IMR-90 (cell line): ENCODE data around the gene OR2W1. TPM values are rescaled to one million over a fixed set of nuclear protein-coding genes. Genes with fewer than 3 reads are reported as not detected.

Experiments
- ATAC-seq: fragments of 200-7000 bp; cut with Tn5 transposase; 2 replicates; pipeline ENCODE4 v1.9.1; 2020; ENCODE audit warnings: low read depth, mild to moderate bottlenecking, moderate library complexity
- BruUV-seq: library from RNA; stranded (reverse); fragments of 400-500 nt; replicated peaks from 2 replicates; lab custom pipeline; 2021; lab: Mats Ljungman, UMichigan
- CTCF ChIA-PET: fragments of 300-600 bp; formaldehyde crosslinking; extraction: SDS; loops from one replicate; lab custom pipeline; 2021; ENCODE audit warnings: antibody characterized with exemption; lab: Yijun Ruan, JAX
- POLR2A ChIA-PET: fragments of 300-600 bp; sonication (Branson Sonifier 250); formaldehyde crosslinking; loops from one replicate; lab custom pipeline; 2022; ENCODE audit warnings: antibody characterized with exemption; ENCODE audit not compliant: unreplicated experiment; lab: Charles Lee
- DNase-seq: peaks from one replicate; pipeline ENCODE4 v3.0.0; 2013
- H2AFZ ChIP-seq: replicated peaks from 2 replicates; pipeline ENCODE3; 2013; ENCODE audit warnings: low read length, mild to moderate bottlenecking; ENCODE audit not compliant: poor library complexity
- H2AK5ac ChIP-seq: 2 replicates; pipeline ENCODE4 v1.6.1; 2013; ENCODE audit warnings: low read depth, low read length, inconsistent platforms
- H2AK9ac ChIP-seq: replicated peaks from 2 replicates; pipeline ENCODE3; 2013; ENCODE audit warnings: mild to moderate bottlenecking, low read depth, low read length, moderate library complexity; ENCODE audit not compliant: poor library complexity
- H2BK120ac ChIP-seq: 2 replicates; pipeline ENCODE4 v1.6.1; 2013; ENCODE audit warnings: low read depth, low read length, inconsistent platforms
- H2BK15ac ChIP-seq: 3 replicates; pipeline ENCODE4 v1.6.1; 2013; ENCODE audit warnings: low read depth, low read length, inconsistent platforms
- H2BK20ac ChIP-seq: 2 replicates; pipeline ENCODE4 v1.6.1; 2013; ENCODE audit warnings: low read depth, mild to moderate bottlenecking, inconsistent platforms, low read length, moderate library complexity
- H2BK5ac ChIP-seq: 2 replicates; pipeline ENCODE4 v1.6.1; 2013; ENCODE audit warnings: mild to moderate bottlenecking, low read depth, low read length, inconsistent platforms; ENCODE audit not compliant: poor library complexity, severe bottlenecking
- H3K14ac ChIP-seq: replicated peaks from 2 replicates; pipeline ENCODE4 v1.6.1; 2013; ENCODE audit warnings: low read depth, low read length, inconsistent platforms
- H3K18ac ChIP-seq: 2 replicates; pipeline ENCODE4 v1.6.1; 2013; ENCODE audit warnings: low read depth, low read length, control low read depth
- H3K23ac ChIP-seq: 2 replicates; pipeline ENCODE4 v1.6.1; 2013; ENCODE audit warnings: low read depth, low read length, inconsistent platforms
- H3K27ac ChIP-seq: 2 replicates; pipeline ENCODE4 v1.5.1; 2013; ENCODE audit warnings: mild to moderate bottlenecking, control low read depth, low read length; ENCODE audit not compliant: insufficient read depth
- H3K27me3 ChIP-seq: 2 replicates; pipeline ENCODE4 v1.6.1; 2013; ENCODE audit warnings: low read length; ENCODE audit not compliant: control insufficient read depth, insufficient read depth
- H3K36me3 ChIP-seq: 2 replicates; pipeline ENCODE4 v1.6.1; 2013; ENCODE audit warnings: low read length, mixed read lengths; ENCODE audit not compliant: control insufficient read depth, insufficient read depth
- H3K4ac ChIP-seq: 2 replicates; pipeline ENCODE4 v1.6.1; 2013; ENCODE audit warnings: low read depth, low read length, inconsistent platforms
- H3K4me1 ChIP-seq: 2 replicates; pipeline ENCODE4 v1.6.1; 2013; ENCODE audit warnings: low read length, mixed read lengths; ENCODE audit not compliant: control insufficient read depth, insufficient read depth
- H3K4me2 ChIP-seq: 2 replicates; pipeline ENCODE4 v1.6.1; 2013; ENCODE audit warnings: low read depth, mild to moderate bottlenecking, control low read depth, low read length, moderate library complexity
- H3K4me3 ChIP-seq: 2 replicates; pipeline ENCODE4 v1.5.1; 2013; ENCODE audit warnings: low read depth, mild to moderate bottlenecking, control low read depth, low read length, moderate library complexity; ENCODE audit not compliant: insufficient read depth
- H3K56ac ChIP-seq: 2 replicates; pipeline ENCODE4 v1.6.1; 2013; ENCODE audit warnings: low read length, inconsistent platforms; ENCODE audit not compliant: insufficient read depth; ENCODE audit errors: extremely low read depth
- H3K79me1 ChIP-seq, 2 experiments: 2 replicates each; pipeline ENCODE4 v1.6.1; 2013; ENCODE audit warnings: low read length in 2 of 2, inconsistent platforms in 1 of 2, low read depth in 1 of 2
- H3K9ac ChIP-seq: 2 replicates; pipeline ENCODE4 v1.6.1; 2013; ENCODE audit warnings: low read depth, low read length, control low read depth
- H3K9me1 ChIP-seq: 2 replicates; pipeline ENCODE4 v1.6.1; 2013; ENCODE audit warnings: low read length, inconsistent platforms; ENCODE audit not compliant: insufficient read depth
- H3K9me3 ChIP-seq: 2 replicates; pipeline ENCODE4 v1.6.1; 2013; ENCODE audit warnings: low read length; ENCODE audit not compliant: control insufficient read depth, insufficient read depth
- H4K20me1 ChIP-seq: 2 replicates; pipeline ENCODE4 v1.6.1; 2013; ENCODE audit warnings: low read length, inconsistent platforms; ENCODE audit not compliant: insufficient read depth
- H4K5ac ChIP-seq: 2 replicates; pipeline ENCODE4 v1.6.1; 2013; ENCODE audit warnings: mild to moderate bottlenecking, low read depth, low read length, control low read depth
- H4K8ac ChIP-seq, 2 experiments: 2 replicates each; pipeline ENCODE4 v1.6.1; 2013; ENCODE audit warnings: low read depth in 2 of 2, low read length in 2 of 2, control low read depth in 1 of 2, inconsistent platforms in 1 of 2
- H4K91ac ChIP-seq: 2 replicates; pipeline ENCODE4 v1.6.1; 2013; ENCODE audit warnings: low read depth, low read length, inconsistent platforms; ENCODE audit not compliant: insufficient read depth
- BHLHE40 ChIP-seq: fragments of 150-350 bp; IDR thresholded peaks from 2 replicates; pipeline ENCODE4 v1.6.1; 2016; ENCODE audit warnings: mild to moderate bottlenecking, low read depth, low read length
- CEBPB ChIP-seq: IDR thresholded peaks from 2 replicates; pipeline ENCODE4 v1.6.1; 2012; ENCODE audit warnings: low read depth, low read length, improper control_type of control experiment
- CHD1 ChIP-seq: IDR thresholded peaks from 2 replicates; pipeline ENCODE4 v1.6.1; 2012; ENCODE audit warnings: low read depth, low read length, improper control_type of control experiment
- CTCF ChIP-seq: conservative IDR thresholded peaks from 2 replicates; pipeline ENCODE4 v1.5.1; 2012; ENCODE audit warnings: mild to moderate bottlenecking, low read depth, low read length, improper control_type of control experiment
- ELK1 ChIP-seq: fragments of 150-350 bp; IDR thresholded peaks from 2 replicates; pipeline ENCODE4 v1.6.1; 2016; ENCODE audit warnings: low read depth, mild to moderate bottlenecking, low read length, moderate library complexity, borderline replicate concordance
- FOS ChIP-seq: fragments of 150-350 bp; IDR thresholded peaks from 2 replicates; pipeline ENCODE4 v1.6.1; 2016; ENCODE audit warnings: low read depth, low read length
- MAFK ChIP-seq: IDR thresholded peaks from 2 replicates; pipeline ENCODE4 v1.6.1; 2012; ENCODE audit warnings: low read depth, low read length, improper control_type of control experiment
- MAZ ChIP-seq: IDR thresholded peaks from 2 replicates; pipeline ENCODE4 v1.6.1; 2012; ENCODE audit warnings: low read depth, mild to moderate bottlenecking, low read length, improper control_type of control experiment, moderate library complexity, borderline replicate concordance
- MXI1 ChIP-seq: IDR thresholded peaks from 2 replicates; pipeline ENCODE4 v1.6.1; 2012; ENCODE audit warnings: low read depth, mild to moderate bottlenecking, low read length, moderate library complexity, borderline replicate concordance
- NFE2L2 ChIP-seq: fragments of 150-350 bp; IDR thresholded peaks from 2 replicates; pipeline ENCODE4 v1.6.1; 2016; ENCODE audit warnings: low read depth, mild to moderate bottlenecking, low read length
- POLR2A ChIP-seq: IDR thresholded peaks from 2 replicates; pipeline ENCODE4 v1.6.1; 2012; ENCODE audit warnings: mild to moderate bottlenecking, low read depth, low read length
- RAD21 ChIP-seq: IDR thresholded peaks from 2 replicates; pipeline ENCODE4 v1.6.1; 2012; ENCODE audit warnings: low read length, improper control_type of control experiment
- RCOR1 ChIP-seq: IDR thresholded peaks from 2 replicates; pipeline ENCODE4 v1.6.1; 2012; ENCODE audit warnings: mild to moderate bottlenecking, low read length, improper control_type of control experiment; ENCODE audit not compliant: insufficient replicate concordance
- RFX5 ChIP-seq: IDR thresholded peaks from 2 replicates; pipeline ENCODE4 v1.8.0; 2012; ENCODE audit warnings: low read depth, mild to moderate bottlenecking, low read length, moderate library complexity
- SMC3 ChIP-seq: fragments of 150-350 bp; IDR thresholded peaks from 2 replicates; pipeline ENCODE4 v1.6.1; 2016; ENCODE audit warnings: low read depth, mild to moderate bottlenecking, antibody characterized with exemption, low read length, moderate library complexity
- USF2 ChIP-seq: fragments of 150-350 bp; IDR thresholded peaks from 2 replicates; pipeline ENCODE4 v1.6.1; 2017; ENCODE audit warnings: mild to moderate bottlenecking, antibody characterized with exemption, low read length, low read depth
- WGBS, 2 experiments: methylation state at CpG; one replicate each; pipeline versions ENCODE4 v1.1.5 to v1.1.7; 2013; ENCODE audit warnings: missing lambda C conversion rate in 2 of 2; ENCODE audit not compliant: insufficient read length in 1 of 2; ENCODE audit errors: extremely low coverage in 2 of 2; 5-methylcytosine and 5-hydroxymethylcytosine counted together
- dilution Hi-C: fragments of 300-500 bp; cut with HindIII; formaldehyde crosslinking; loops from one replicate; pipeline ENCODE4 v1.14.3; 2018; ENCODE audit warnings: low sequenced_read_pairs; ENCODE audit not compliant: unreplicated experiment
- in situ Hi-C: fragments of 300-500 bp; cut with MboI; formaldehyde crosslinking; loops from 3 replicates; pipeline ENCODE4 v1.14.3; 2019; ENCODE audit warnings: low sequenced_read_pairs, inconsistent platforms, mixed read lengths
- intact Hi-C: fragments of 100-400 bp; cut with micrococcal nuclease; formaldehyde crosslinking; loops from 2 replicates; pipeline ENCODE4 v1.10.0; 2022
- polyA plus RNA-seq, 3 experiments: library from polyadenylated mRNA; depleted of rRNA; stranded (reverse); fragments of >200 nt; gene quantifications; 2 replicates each; pipeline ENCODE4 v1.2.3, GENCODE V29; 2012; ENCODE audit warnings: low replicate concordance in 1 of 3
- total RNA-seq: library from RNA; depleted of rRNA; stranded (reverse); fragments of >200 nt; gene quantifications from 2 replicates; pipeline ENCODE4 v1.2.3, GENCODE V29; 2012

OR2W1 gene
- total and polyA plus RNA-seq, 2 of the 4 experiments (the other 2 are of a cell fraction), result not detected

- no peak overlapping the region for H2BK5ac ChIP-seq
- CTCF ChIA-PET, result no interaction called here
Observed at GRCh38 chr6:29092957-29093356, 48.0 kb upstream of the OR2W1 start.

More at GRCh38 chr6:29092957-29093356, 48.0 kb upstream of the OR2W1 start:
- Histone ChIP-seq H3K4me2 (no peak overlapping the region), H3K27ac (no peak overlapping the region), H3K4me1 (no peaks in the 10 kb centered on the region), H2BK120ac (no peak overlapping the region), H2BK15ac (no peak overlapping the region), H3K27me3 (no peaks in the 10 kb centered on the region), H3K36me3 (no peaks in the 10 kb centered on the region), H3K79me1 (no peaks in the 10 kb centered on the region), H2AK9ac (no peak overlapping the region), H3K23ac (no peak overlapping the region), H4K91ac (no peak overlapping the region), H4K20me1 (no peaks in the 10 kb centered on the region), H3K4ac (no peak overlapping the region), H3K18ac (no peak overlapping the region), H3K56ac (no peak overlapping the region), H3K14ac (no peak overlapping the region), H3K9me1 (no peaks in the 10 kb centered on the region), H2AK5ac (no peak overlapping the region), H4K8ac (no peak overlapping the region), H4K5ac (no peak overlapping the region), H2BK20ac (no peak overlapping the region), H2AFZ (no peak overlapping the region), H3K9me3 (peaks cover 2% of the 10 kb centered on the region; the same call in 1 of the 2 replicates), H3K4me3 (no peak overlapping the region), H3K9ac (no peak overlapping the region)
- WGBS, 2 experiments, result no CpG with 5 or more reads among the region's 3 CpGs
- DNase-seq, result no peak
- dilution Hi-C loops, result no loop called here
- in situ Hi-C loops, result no loop called here
- intact Hi-C loops, result no loop called here
- ATAC-seq, result no peak
- BruUV-seq, result no TSS peak
- POLR2A ChIA-PET, result no interaction called here
- TF ChIP-seq FOS (no peak), MAFK (no peak), RAD21 (no peak), RCOR1 (no peak), RFX5 (no peak), MXI1 (no peak), CEBPB (no peak), CTCF (no peak), BHLHE40 (no peak), USF2 (no peak), NFE2L2 (no peak), SMC3 (no peak), ELK1 (no peak), MAZ (no peak), CHD1 (no peak), POLR2A (no peak)
